ENCODE results near the gene FAIM.

GRCh38 chr3:138653567-138653966 lies 45.0 kb downstream of the FAIM start:
- TF ChIP-seq CTCF (IDR thresholded peaks at IDR 0.05 in 4 of 5, conservative IDR thresholded peaks at IDR 0.05 in 1 of 5) (no peak), POLR2A (IDR thresholded peaks at IDR 0.05) (no peak)

Data from gastrocnemius medialis (tissue), 4 donors.